ENCODE data around the gene MADD. TPM values are rescaled to one million over a fixed set of nuclear protein-coding genes. Genes with fewer than 3 reads are reported as not detected.

The MADD gene
- total RNA-seq, 3 donors from 2014 or later (not counting 1 experiment from before 2014, with no cell fraction given), result 333 to 383 (median 335) TPM

DNA sequence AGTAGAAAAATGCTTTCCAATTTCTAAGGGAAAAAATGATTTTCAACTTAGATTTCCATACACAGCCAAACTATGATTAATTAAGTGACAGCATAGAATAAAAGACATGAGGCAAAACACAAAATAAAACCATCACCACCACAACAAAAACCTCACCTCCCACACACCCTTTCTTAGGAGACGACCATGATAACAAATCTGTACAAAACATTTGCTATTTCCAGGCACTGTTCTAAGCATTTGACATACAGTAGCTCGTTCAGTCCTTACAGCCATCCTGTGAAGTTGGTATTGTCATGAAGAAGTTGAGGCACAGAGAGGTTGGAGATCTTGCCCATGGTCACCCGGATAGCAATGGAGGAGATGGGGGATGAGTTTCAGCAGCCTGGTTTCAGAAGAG, 99.7 kb downstream of the MADD start:
- no peak for TF ChIP-seq CTCF (IDR thresholded peaks at IDR 0.05)
- Histone ChIP-seq H3K27ac (ENCODE audit: low read length) (no peak overlapping the region), H3K9me3 (ENCODE audit: control insufficient read depth, insufficient read depth, low read length) (no peaks in the 10 kb centered on the region), H3K27me3 (ENCODE audit: control insufficient read depth, insufficient read depth, low read length) (no peaks in the 10 kb centered on the region), H3K36me3 (ENCODE audit: control insufficient read depth, insufficient read depth, low read length) (no peaks in the 10 kb centered on the region), H3K4me1 (ENCODE audit: control insufficient read depth, insufficient read depth, low read length) (peaks cover 12% of the 10 kb centered on the region), H3K4me3 (ENCODE audit: low read length) (no peak overlapping the region)
- ATAC-seq (no peak), DNase-seq (no peak)
- Mint-ChIP-seq H3K9me3 (no peaks in the 10 kb centered on the region), H3K4me3 (no peak overlapping the region), H3K4me1 (peaks cover 0 to 5% of the 10 kb centered on the region in 2 donors), H3K27me3 (ENCODE audit: low read depth in 2 of 2) (peaks cover 0 to 7% of the 10 kb centered on the region in 2 donors), H3K36me3 (no peaks in the 10 kb centered on the region), H3K27ac (no peak overlapping the region)
- intact Hi-C loops (cut with micrococcal nuclease), result no loop called here
- WGBS (ENCODE audit: insufficient coverage), result 52% methylated on average over 3 of the region's 3 CpGs

DNA sequence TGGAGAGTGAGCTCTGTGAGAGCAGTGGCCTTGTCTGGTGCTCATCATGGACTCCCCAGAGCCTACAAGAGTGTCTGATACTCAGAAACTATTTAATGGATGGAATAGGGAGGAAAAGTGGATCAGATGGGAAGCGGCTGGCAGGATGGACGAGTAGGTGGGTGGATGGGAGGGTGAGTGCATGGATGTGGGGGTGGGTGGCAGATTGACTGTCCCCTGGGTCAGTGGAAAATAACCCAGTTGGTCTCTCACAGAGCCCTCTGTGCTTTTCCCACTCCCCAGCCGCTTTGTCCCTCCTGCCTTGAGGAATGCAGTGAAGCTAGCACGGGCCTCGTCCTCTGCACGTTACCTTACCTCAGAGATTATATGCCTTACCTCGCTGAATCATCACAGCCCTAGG, 102.5 kb downstream of the MADD start:
- WGBS (ENCODE audit: insufficient coverage), result 85% methylated on average over 7 of the region's 7 CpGs
- TF ChIP-seq CTCF (IDR thresholded peaks at IDR 0.05), result no peak
- no peak for DNase-seq
- no peak for ATAC-seq
- intact Hi-C loops (cut with micrococcal nuclease), result no loop called here
- Histone ChIP-seq H3K36me3 (ENCODE audit: control insufficient read depth, insufficient read depth, low read length) (no peaks in the 10 kb centered on the region), H3K27me3 (ENCODE audit: control insufficient read depth, insufficient read depth, low read length) (no peaks in the 10 kb centered on the region), H3K9me3 (ENCODE audit: control insufficient read depth, insufficient read depth, low read length) (no peaks in the 10 kb centered on the region), H3K27ac (ENCODE audit: low read length) (no peak overlapping the region), H3K4me3 (ENCODE audit: low read length) (no peak overlapping the region), H3K4me1 (ENCODE audit: control insufficient read depth, insufficient read depth, low read length) (peaks cover 27% of the 10 kb centered on the region)
- Mint-ChIP-seq H3K4me1 (peaks cover 0 to 5% of the 10 kb centered on the region in 2 donors), H3K27me3 (ENCODE audit: low read depth in 2 of 2) (no peaks in the 10 kb centered on the region), H3K36me3 (no peaks in the 10 kb centered on the region), H3K27ac (no peak overlapping the region), H3K4me3 (no peak overlapping the region), H3K9me3 (no peaks in the 10 kb centered on the region)

GRCh38 chr11:47373876-47374719, 104.2 kb downstream of the MADD start:
- no peak overlapping the region for H3K27ac ChIP-seq (ENCODE audit: low read length)
- no peaks in the 10 kb centered on the region for H3K27me3 ChIP-seq (ENCODE audit: control insufficient read depth, insufficient read depth, low read length)
- no peaks in the 10 kb centered on the region for H3K36me3 Mint-ChIP-seq
- no peaks in the 10 kb centered on the region for H3K9me3 ChIP-seq (ENCODE audit: control insufficient read depth, insufficient read depth, low read length)
- no peak overlapping the region for H3K4me3 Mint-ChIP-seq
- WGBS (ENCODE audit: insufficient coverage), result 44% methylated on average over 19 of the region's 19 CpGs
- intact Hi-C loops (cut with micrococcal nuclease), result loop anchor here (1.0 kb wide), 2 partner anchors 34 to 80 kb away; partner anchors contain the start of gene SLC39A13
- DNase-seq (peak; percentile 82 to 91), ATAC-seq (peak; percentile 78 to 91 (median 88))
- peak overlapping the region in 1 of 2 donors; percentile 31 for H3K27ac Mint-ChIP-seq
- no peaks in the 10 kb centered on the region for H3K36me3 ChIP-seq (ENCODE audit: control insufficient read depth, insufficient read depth, low read length)
- no peaks in the 10 kb centered on the region for H3K9me3 Mint-ChIP-seq
- H3K4me1 Mint-ChIP-seq, result peaks cover 0 to 5% of the 10 kb centered on the region in 2 donors
- peak; percentile 96 for TF ChIP-seq CTCF (IDR thresholded peaks at IDR 0.05)
- no peak overlapping the region for H3K4me3 ChIP-seq (ENCODE audit: low read length)
- peaks cover 39% of the 10 kb centered on the region for H3K4me1 ChIP-seq (ENCODE audit: control insufficient read depth, insufficient read depth, low read length)
- H3K27me3 Mint-ChIP-seq (ENCODE audit: low read depth in 2 of 2), result no peaks in the 10 kb centered on the region
